ENCODE measurements around the gene LAMTOR4. TPM values are rescaled to one million over a fixed set of nuclear protein-coding genes. Genes with fewer than 3 reads are reported as not detected.

LAMTOR4 gene
- total and polyA plus RNA-seq, 2 of the 13 experiments (the other 11 are each of a cell fraction or from before 2014, with no cell fraction given), result 115 to 118 TPM

- TF ChIP-seq MNT (IDR thresholded peaks at IDR 0.05) (peak; percentile 99), ZBTB7B (CRISPR knock-in tag; IDR thresholded peaks at IDR 0.05) (0 out of 2 replicates have a peak, but pooled peaks have one; percentile 39), ZSCAN5A (CRISPR knock-in tag; IDR thresholded peaks at IDR 0.05; ENCODE audit: borderline replicate concordance) (no peak), KIAA2018 (CRISPR knock-in tag; IDR thresholded peaks at IDR 0.05; ENCODE audit: borderline replicate concordance) (no peak), ZNF383 (CRISPR knock-in tag; IDR thresholded peaks at IDR 0.05; ENCODE audit: borderline replicate concordance) (0 out of 2 replicates have a peak, but pooled peaks have one; percentile 56), HOXA3 (CRISPR knock-in tag; IDR thresholded peaks at IDR 0.05) (peak; percentile 89), RCOR2 (CRISPR knock-in tag; IDR thresholded peaks at IDR 0.05) (no peak), ZEB1 (IDR thresholded peaks at IDR 0.05; ENCODE audit: insufficient replicate concordance, low read depth) (peak; percentile 64), KAT8 (CRISPR knock-in tag; IDR thresholded peaks at IDR 0.05) (peak; percentile 96), CBX5 (CRISPR knock-in tag; IDR thresholded peaks at IDR 0.05; ENCODE audit: borderline replicate concordance) (no peak), ZKSCAN8 (CRISPR knock-in tag; IDR thresholded peaks at IDR 0.05; ENCODE audit: borderline replicate concordance) (no peak), ZFYVE20 (CRISPR knock-in tag; IDR thresholded peaks at IDR 0.05; ENCODE audit: borderline replicate concordance, low read depth) (peak; percentile 41; the same call in 1 of the 2 replicates), GATAD1 (CRISPR knock-in tag; IDR thresholded peaks at IDR 0.05) (peak; percentile 90), ATF6 (CRISPR knock-in tag; conservative IDR thresholded peaks at IDR 0.05) (no peak), MATR3 (CRISPR knock-in tag; IDR thresholded peaks at IDR 0.05) (no peak), NR2C2 (CRISPR knock-in tag; IDR thresholded peaks at IDR 0.05; ENCODE audit: borderline replicate concordance) (peak; percentile 79), ZNF878 (CRISPR knock-in tag; IDR thresholded peaks at IDR 0.05) (peak; percentile 95)
Measured at GRCh38 chr7:100100420-100101015, 48.2 kb upstream of the LAMTOR4 start (continued).
